Fibroblast of lung (primary cell): ENCODE measurements around the gene MYADML2.

Experiments used
- EZH2 ChIP-seq: IDR thresholded peaks from 2 replicates; pipeline ENCODE4 v1.5.1; 2012; ENCODE audit warnings: low read length, control low read depth, mild to moderate bottlenecking; ENCODE audit errors: missing control alignments
- TF ChIP-seq, protein P1 (sequence below), 2 donors: IDR thresholded peaks in 1 of 2; conservative IDR thresholded peaks in 1 of 2; 1 replicate in 1 of 2; 2 replicates in 1 of 2; pipeline ENCODE4 v1.5.1; 2011 to 2012; ENCODE audit warnings: low read length in 2 of 2, control low read depth in 1 of 2, inconsistent platforms in 1 of 2, low read depth in 1 of 2, mild to moderate bottlenecking in 1 of 2

DNA sequence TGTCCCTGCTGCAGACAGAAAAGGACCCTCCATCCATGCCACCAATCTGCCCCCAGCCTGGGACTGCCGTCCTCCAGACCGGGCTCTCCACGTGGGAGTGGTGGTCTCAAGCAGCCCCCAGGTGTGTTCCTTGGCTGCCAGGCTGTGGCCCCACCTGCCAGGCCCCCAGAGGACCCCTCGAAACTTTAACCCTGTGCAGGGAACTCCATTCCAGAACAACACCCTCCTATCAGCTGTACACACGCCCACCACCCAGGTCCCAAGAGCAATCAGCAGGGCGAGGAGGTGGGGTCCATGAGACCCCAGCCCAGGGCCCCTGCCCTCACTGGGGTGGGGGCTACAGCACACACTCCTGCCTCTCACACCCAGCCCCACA is 11.3 kb downstream of the MYADML2 start:
- TF ChIP-seq, protein P1, sequence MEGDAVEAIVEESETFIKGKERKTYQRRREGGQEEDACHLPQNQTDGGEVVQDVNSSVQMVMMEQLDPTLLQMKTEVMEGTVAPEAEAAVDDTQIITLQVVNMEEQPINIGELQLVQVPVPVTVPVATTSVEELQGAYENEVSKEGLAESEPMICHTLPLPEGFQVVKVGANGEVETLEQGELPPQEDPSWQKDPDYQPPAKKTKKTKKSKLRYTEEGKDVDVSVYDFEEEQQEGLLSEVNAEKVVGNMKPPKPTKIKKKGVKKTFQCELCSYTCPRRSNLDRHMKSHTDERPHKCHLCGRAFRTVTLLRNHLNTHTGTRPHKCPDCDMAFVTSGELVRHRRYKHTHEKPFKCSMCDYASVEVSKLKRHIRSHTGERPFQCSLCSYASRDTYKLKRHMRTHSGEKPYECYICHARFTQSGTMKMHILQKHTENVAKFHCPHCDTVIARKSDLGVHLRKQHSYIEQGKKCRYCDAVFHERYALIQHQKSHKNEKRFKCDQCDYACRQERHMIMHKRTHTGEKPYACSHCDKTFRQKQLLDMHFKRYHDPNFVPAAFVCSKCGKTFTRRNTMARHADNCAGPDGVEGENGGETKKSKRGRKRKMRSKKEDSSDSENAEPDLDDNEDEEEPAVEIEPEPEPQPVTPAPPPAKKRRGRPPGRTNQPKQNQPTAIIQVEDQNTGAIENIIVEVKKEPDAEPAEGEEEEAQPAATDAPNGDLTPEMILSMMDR (conservative IDR thresholded peaks at IDR 0.05 in 1 of 2, IDR thresholded peaks at IDR 0.05 in 1 of 2; ENCODE audit: low read depth in 1 of 2, low read length in 2 of 2) = no peak
- TF ChIP-seq EZH2 = no peak
